K562 (cell line): ENCODE measurements around the gene NOP16. TPM values are rescaled to one million over a fixed set of nuclear protein-coding genes. Genes with fewer than 3 reads are reported as not detected.

Experiments used
- CBFA2T3 ChIP-seq: fragments of 450-650 bp; IDR thresholded peaks from 2 replicates; pipeline ENCODE4 v1.6.1; 2017
- E2F8 ChIP-seq: fragments of 450-650 bp; IDR thresholded peaks from 2 replicates; pipeline ENCODE4 v1.7.1; 2018; ENCODE audit warnings: mild to moderate bottlenecking, low read depth; ENCODE audit not compliant: partially characterized antibody
- HCFC1 ChIP-seq: IDR thresholded peaks from 2 replicates; pipeline ENCODE4 v1.6.1; 2012; ENCODE audit warnings: low read depth, low read length, improper control_type of control experiment
- HDAC8 ChIP-seq: fragments of 450-650 bp; IDR thresholded peaks from 2 replicates; pipeline ENCODE4 v1.6.1; 2016; ENCODE audit warnings: mild to moderate bottlenecking, missing genetic modification characterization, moderate library complexity, missing compliant biosample characterization
- HNRNPLL ChIP-seq: fragments of 200-400 bp; formaldehyde crosslinking; IDR thresholded peaks from 2 replicates; pipeline ENCODE4 v1.6.1; 2017; ENCODE audit warnings: low read length, low read depth, mild to moderate bottlenecking; ENCODE audit not compliant: poor library complexity, severe bottlenecking
- JUN ChIP-seq, 2 experiments: sonication (generic) in 1 of 2; formaldehyde crosslinking in 1 of 2; IDR thresholded peaks; 2 replicates each; pipeline versions ENCODE4 v1.6.1 to v1.8.0; 2012 to 2022; ENCODE audit warnings: borderline replicate concordance in 2 of 2, mild to moderate bottlenecking in 2 of 2, improper control_type of control experiment in 1 of 2, low read depth in 1 of 2, low read length in 1 of 2, missing genetic modification reagents in 1 of 2
- SIN3A ChIP-seq, 2 experiments: fragments of 150-350 bp in 1 of 2; IDR thresholded peaks; 2 replicates each; pipeline ENCODE4 v1.6.1; 2011 to 2016; ENCODE audit warnings: borderline replicate concordance in 2 of 2, low read depth in 2 of 2, low read length in 2 of 2, mild to moderate bottlenecking in 2 of 2, moderate library complexity in 2 of 2; ENCODE audit not compliant: control insufficient read depth in 1 of 2
- STAT6 ChIP-seq: sonication (generic); formaldehyde crosslinking; IDR thresholded peaks from 2 replicates; pipeline ENCODE4 v1.8.1; 2023; ENCODE audit warnings: mild to moderate bottlenecking, missing genetic modification reagents
- ZNF23 ChIP-seq: fragments of 250-450 bp; sonication (Bioruptor Pico); IDR thresholded peaks from 2 replicates; pipeline ENCODE4 v1.4.0; 2020; ENCODE audit warnings: mild to moderate bottlenecking
- ZNF589 ChIP-seq: fragments of 200-800 bp; sonication (Bioruptor generic); IDR thresholded peaks from 2 replicates; pipeline ENCODE4 v1.6.1; 2016; ENCODE audit warnings: low read depth, missing genetic modification characterization, missing compliant biosample characterization
- polyA plus RNA-seq, 8 experiments: library from polyadenylated mRNA; depleted of rRNA in 4 of 8; stranded (reverse) in 5 of 8; unstranded in 3 of 8; fragments of >200 nt; fragmentation: Nextera tagmentation in 2 of 8; fragmentation: Illumina TruSeq in 1 of 8; extraction: Ambion mirVana in 2 of 8; extraction: Trizol in 1 of 8; gene quantifications; 2 replicates each; pipeline versions ENCODE4 v1.2.1 to v1.2.3, GENCODE V29; 2011 to 2014; ENCODE audit warnings: inconsistent platforms in 1 of 8, missing spikeins in 1 of 8
- total RNA-seq, 7 experiments: library from RNA; depleted of rRNA in 6 of 7; stranded (reverse); fragments of >200 nt in 6 of 7; fragmentation: Illumina TruSeq in 2 of 7; extraction: Trizol in 2 of 7; gene quantifications; 2 replicates each; pipeline versions ENCODE4 v1.2.1 to v1.2.3, GENCODE V29; 2011 to 2021; ENCODE audit warnings: low replicate concordance in 1 of 7
- TF ChIP-seq, protein P1 (sequence below), 2 experiments: fragments of 150-350 bp in 1 of 2; IDR thresholded peaks; 2 replicates each; pipeline ENCODE4 v1.6.1; 2012 to 2016; ENCODE audit warnings: low read depth in 2 of 2, low read length in 2 of 2, mild to moderate bottlenecking in 1 of 2, moderate library complexity in 1 of 2

Gene NOP16
- total and polyA plus RNA-seq, 9 of the 15 experiments (the other 6 are each of a cell fraction or from before 2014, with no cell fraction given): 92.5 to 342 (median 148) TPM

DNA sequence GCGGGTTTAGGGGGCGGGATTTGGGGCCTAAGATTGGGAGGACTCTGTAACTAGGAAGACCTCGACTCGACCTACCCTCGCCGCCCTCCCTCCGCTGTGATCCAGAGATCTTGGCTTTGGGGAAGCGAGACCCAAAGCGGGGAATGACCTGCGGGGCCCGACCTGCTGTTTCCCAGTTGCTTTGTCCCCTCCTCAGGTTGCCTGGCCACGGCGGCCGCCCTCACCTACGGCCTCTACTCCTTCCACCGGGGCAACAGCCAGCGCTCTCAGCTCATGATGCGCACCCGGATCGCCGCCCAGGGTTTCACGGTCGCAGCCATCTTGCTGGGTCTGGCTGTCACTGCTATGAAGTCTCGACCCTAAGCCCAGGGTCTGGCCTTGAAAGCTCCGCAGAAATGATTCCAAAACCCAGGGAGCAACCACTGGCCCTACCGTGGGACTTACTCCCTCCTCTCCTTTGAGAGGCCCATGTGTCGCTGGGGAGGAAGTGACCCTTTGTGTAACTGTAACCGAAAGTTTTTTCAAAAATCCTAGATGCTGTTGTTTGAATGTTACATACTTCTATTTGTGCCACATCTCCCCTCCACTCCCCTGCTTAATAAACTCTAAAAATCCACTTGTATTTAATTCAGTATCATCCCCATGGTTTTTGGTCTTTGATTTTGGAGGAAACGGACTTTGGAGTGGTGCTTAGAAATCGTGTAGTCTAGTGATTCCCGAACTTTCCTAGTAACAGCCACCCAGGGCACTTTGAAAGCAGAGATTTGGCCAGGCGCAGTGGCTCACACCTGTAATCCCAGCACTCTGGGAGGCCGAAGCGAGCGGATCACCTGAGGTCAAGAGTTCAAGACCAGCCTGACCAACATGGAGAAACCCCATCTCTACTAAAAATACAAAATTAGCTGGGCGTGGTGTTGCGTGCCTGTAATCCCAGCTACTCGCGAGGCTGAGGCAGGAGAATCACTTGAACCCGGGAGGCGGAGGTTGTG lies 1.0 kb upstream of the NOP16 start (continued):
- TF ChIP-seq STAT6 (CRISPR knock-in tag) (no peak), HCFC1 (no peak), HDAC8 (tag) (no peak), SIN3A (IDR thresholded peaks at IDR 0.05; ENCODE audit: borderline replicate concordance in 2 of 2, control insufficient read depth in 1 of 2, low read depth in 2 of 2, low read length in 2 of 2) (no peak; a peak in 1 of 4 replicates), ZNF23 (CRISPR knock-in tag) (no peak), ZNF589 (CRISPR knock-in tag) (0 out of 2 replicates have a peak, but pooled peaks have one; percentile 40), E2F8 (no peak), CBFA2T3 (no peak), HNRNPLL (no peak), JUN (IDR thresholded peaks at IDR 0.05; ENCODE audit: borderline replicate concordance, low read depth, low read length) (no peak), JUN (CRISPR knock-in tag; IDR thresholded peaks at IDR 0.05; ENCODE audit: borderline replicate concordance) (no peak)
- TF ChIP-seq, protein P1, sequence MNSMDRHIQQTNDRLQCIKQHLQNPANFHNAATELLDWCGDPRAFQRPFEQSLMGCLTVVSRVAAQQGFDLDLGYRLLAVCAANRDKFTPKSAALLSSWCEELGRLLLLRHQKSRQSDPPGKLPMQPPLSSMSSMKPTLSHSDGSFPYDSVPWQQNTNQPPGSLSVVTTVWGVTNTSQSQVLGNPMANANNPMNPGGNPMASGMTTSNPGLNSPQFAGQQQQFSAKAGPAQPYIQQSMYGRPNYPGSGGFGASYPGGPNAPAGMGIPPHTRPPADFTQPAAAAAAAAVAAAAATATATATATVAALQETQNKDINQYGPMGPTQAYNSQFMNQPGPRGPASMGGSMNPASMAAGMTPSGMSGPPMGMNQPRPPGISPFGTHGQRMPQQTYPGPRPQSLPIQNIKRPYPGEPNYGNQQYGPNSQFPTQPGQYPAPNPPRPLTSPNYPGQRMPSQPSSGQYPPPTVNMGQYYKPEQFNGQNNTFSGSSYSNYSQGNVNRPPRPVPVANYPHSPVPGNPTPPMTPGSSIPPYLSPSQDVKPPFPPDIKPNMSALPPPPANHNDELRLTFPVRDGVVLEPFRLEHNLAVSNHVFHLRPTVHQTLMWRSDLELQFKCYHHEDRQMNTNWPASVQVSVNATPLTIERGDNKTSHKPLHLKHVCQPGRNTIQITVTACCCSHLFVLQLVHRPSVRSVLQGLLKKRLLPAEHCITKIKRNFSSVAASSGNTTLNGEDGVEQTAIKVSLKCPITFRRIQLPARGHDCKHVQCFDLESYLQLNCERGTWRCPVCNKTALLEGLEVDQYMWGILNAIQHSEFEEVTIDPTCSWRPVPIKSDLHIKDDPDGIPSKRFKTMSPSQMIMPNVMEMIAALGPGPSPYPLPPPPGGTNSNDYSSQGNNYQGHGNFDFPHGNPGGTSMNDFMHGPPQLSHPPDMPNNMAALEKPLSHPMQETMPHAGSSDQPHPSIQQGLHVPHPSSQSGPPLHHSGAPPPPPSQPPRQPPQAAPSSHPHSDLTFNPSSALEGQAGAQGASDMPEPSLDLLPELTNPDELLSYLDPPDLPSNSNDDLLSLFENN (IDR thresholded peaks at IDR 0.05; ENCODE audit: low read depth in 2 of 2, low read length in 2 of 2): no peak
